ENCODE results near the gene CCL18. TPM values are rescaled to one million over a fixed set of nuclear protein-coding genes. Genes with fewer than 3 reads are reported as not detected.
"Not testable (repeated sequence)": the region's sequence is repeated elsewhere in the genome, so short reads cannot be mapped to it uniquely, and the experiment has no call there.

Gene CCL18
- total RNA-seq, 1 donor from 2014 or later: not detected

DNA sequence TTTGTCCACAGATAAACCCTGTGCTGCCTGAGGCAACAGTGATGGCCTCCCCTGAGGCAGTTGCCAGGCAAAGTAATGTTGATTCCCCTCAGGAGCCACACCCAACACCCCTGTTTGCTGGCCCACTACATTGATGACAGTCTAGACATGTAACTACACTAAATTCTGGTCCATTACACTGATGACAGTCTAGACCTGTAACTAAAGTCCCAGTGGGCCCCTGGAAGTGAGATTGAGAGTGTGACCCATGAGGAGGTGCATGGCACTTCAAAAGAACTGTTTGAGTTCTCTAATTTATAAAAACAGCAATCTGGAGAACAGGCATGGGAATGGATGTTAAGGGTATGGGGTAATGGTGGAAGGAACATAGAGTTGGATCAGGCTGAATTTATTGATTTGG lies 48.5 kb downstream of the CCL18 start:
- H3K4me3 Mint-ChIP-seq: no peak overlapping the region
- intact Hi-C loops (cut with micrococcal nuclease): no loop called here
- H3K9me3 Mint-ChIP-seq: peaks cover 16% of the 10 kb centered on the region
- DNase-seq (ENCODE audit: low spot score): no peak
- peaks cover 6% of the 10 kb centered on the region for H3K27me3 Mint-ChIP-seq (ENCODE audit: insufficient read depth)
- peaks cover 4% of the 10 kb centered on the region for H3K36me3 Mint-ChIP-seq (ENCODE audit: low read depth)
- peaks cover 12% of the 10 kb centered on the region for H3K4me1 Mint-ChIP-seq (ENCODE audit: low read depth)
- H3K27ac Mint-ChIP-seq: no peak overlapping the region

DNA sequence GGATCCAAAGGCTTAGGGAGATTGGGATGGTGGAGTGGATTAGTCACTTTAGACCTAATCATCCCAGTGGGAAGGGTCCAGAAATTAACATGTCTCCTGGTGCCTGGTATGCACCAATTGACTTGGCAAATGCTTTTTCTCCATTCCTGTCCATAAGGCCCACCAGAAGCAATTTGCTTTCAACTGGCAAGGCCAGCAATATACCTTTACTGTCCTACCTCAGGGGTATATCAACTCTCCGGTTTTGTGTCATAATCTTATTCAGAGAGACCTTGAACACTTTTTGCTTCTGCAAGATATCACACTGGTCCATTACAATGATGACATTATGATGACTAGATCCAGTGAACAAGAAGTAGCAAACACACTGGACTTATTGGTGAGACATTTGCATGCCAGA lies 49.1 kb downstream of the CCL18 start:
- Mint-ChIP-seq H3K4me1 (ENCODE audit: low read depth) (peaks cover 15% of the 10 kb centered on the region), H3K9me3 (peaks cover 16% of the 10 kb centered on the region)
- intact Hi-C loops (cut with micrococcal nuclease); H3K4me3 Mint-ChIP-seq; H3K27me3 Mint-ChIP-seq (ENCODE audit: insufficient read depth); DNase-seq (ENCODE audit: low spot score); H3K27ac Mint-ChIP-seq; H3K36me3 Mint-ChIP-seq (ENCODE audit: low read depth): not testable (repeated sequence)

- intact Hi-C loops (cut with micrococcal nuclease); H3K27ac Mint-ChIP-seq; H3K27me3 Mint-ChIP-seq (ENCODE audit: insufficient read depth); H3K36me3 Mint-ChIP-seq (ENCODE audit: low read depth); H3K4me3 Mint-ChIP-seq; DNase-seq (ENCODE audit: low spot score): not testable (repeated sequence)
- Mint-ChIP-seq H3K4me1 (ENCODE audit: low read depth) (peaks cover 16% of the 10 kb centered on the region), H3K9me3 (peaks cover 18% of the 10 kb centered on the region)
Measured at GRCh38 chr17:36114971-36115648, 51.0 kb downstream of the CCL18 start.

GRCh38 chr17:36115649-36115977 lies 51.5 kb downstream of the CCL18 start:
- H3K36me3 Mint-ChIP-seq (ENCODE audit: low read depth); intact Hi-C loops (cut with micrococcal nuclease); DNase-seq (ENCODE audit: low spot score); H3K27me3 Mint-ChIP-seq (ENCODE audit: insufficient read depth); H3K4me3 Mint-ChIP-seq; H3K27ac Mint-ChIP-seq: not testable (repeated sequence)
- Mint-ChIP-seq H3K9me3 (peaks cover 21% of the 10 kb centered on the region), H3K4me1 (ENCODE audit: low read depth) (peaks cover 16% of the 10 kb centered on the region)

GRCh38 chr17:36117505-36118382 lies 53.7 kb downstream of the CCL18 start:
- peaks cover 5% of the 10 kb centered on the region for H3K27me3 Mint-ChIP-seq (ENCODE audit: insufficient read depth)
- intact Hi-C loops (cut with micrococcal nuclease): loop anchor here (1.0 kb wide), 3 partner anchors 27 to 43 kb away; partner anchors contain the start of gene CCL3
- H3K4me3 Mint-ChIP-seq: no peak overlapping the region

DNA sequence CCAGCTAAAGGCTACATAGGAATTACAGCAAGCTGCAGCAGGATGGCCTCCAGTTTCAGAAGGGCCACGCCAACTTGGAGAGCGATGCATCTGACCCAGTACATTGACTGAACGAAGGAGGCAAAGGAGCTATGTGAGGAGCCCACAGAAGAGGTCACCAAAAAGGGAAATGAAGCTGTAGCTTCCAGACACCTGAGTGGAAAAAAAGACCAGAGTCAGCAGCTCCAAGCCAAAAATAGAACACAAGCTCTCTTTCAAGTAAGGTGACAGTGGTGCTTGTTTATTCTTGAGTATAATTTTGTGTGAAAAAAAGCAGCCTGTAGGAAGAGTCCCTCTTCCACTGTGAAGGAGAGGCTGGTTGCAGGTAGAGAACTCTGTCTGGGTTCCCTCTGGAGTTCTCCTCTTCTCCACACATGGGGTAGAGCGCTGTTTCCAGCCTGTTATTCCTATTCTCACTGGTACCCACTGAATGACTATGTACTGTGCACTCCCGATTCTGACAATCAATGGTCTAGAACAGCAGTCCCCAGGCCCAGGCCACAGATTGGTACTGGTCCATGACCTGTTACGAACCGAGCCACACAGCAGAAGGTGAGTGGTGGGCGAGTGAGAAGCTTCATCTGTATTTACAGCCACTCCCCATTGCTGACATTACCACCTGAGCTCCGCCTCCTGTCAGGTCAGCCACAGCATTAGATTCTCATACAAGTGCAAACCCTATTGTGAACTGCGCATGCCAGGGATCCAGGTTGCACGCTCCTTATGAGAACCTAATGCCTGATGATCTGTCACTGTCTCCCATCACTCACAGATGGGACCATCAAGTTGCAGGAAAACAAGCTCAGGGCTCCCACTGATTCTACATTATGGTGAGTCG lies 54.6 kb downstream of the CCL18 start:
- H3K27ac Mint-ChIP-seq: no peak overlapping the region
- H3K9me3 Mint-ChIP-seq: peaks cover 5% of the 10 kb centered on the region
- peaks cover 5% of the 10 kb centered on the region for H3K27me3 Mint-ChIP-seq (ENCODE audit: insufficient read depth)
- H3K4me1 Mint-ChIP-seq (ENCODE audit: low read depth): peaks cover 16% of the 10 kb centered on the region
- no peaks in the 10 kb centered on the region for H3K36me3 Mint-ChIP-seq (ENCODE audit: low read depth)
- intact Hi-C loops (cut with micrococcal nuclease): loop anchor here (1.0 kb wide), 3 partner anchors 28 to 44 kb away; partner anchors contain the start of gene CCL3
- H3K4me3 Mint-ChIP-seq: peak overlapping the region; percentile 23
- DNase-seq (ENCODE audit: low spot score): no peak

More at GRCh38 chr17:36117505-36118382, 53.7 kb downstream of the CCL18 start:
- peaks cover 7% of the 10 kb centered on the region for H3K9me3 Mint-ChIP-seq
- peaks cover 16% of the 10 kb centered on the region for H3K4me1 Mint-ChIP-seq (ENCODE audit: low read depth)
- H3K36me3 Mint-ChIP-seq (ENCODE audit: low read depth): no peaks in the 10 kb centered on the region
- no peak for DNase-seq (ENCODE audit: low spot score)
- H3K27ac Mint-ChIP-seq: peak overlapping the region; percentile 56

- Mint-ChIP-seq H3K36me3 (ENCODE audit: low read depth) (no peaks in the 10 kb centered on the region), H3K4me3 (no peak overlapping the region), H3K4me1 (ENCODE audit: low read depth) (peaks cover 16% of the 10 kb centered on the region), H3K27me3 (ENCODE audit: insufficient read depth) (peaks cover 3% of the 10 kb centered on the region), H3K27ac (no peak overlapping the region), H3K9me3 (peaks cover 5% of the 10 kb centered on the region)
- intact Hi-C loops (cut with micrococcal nuclease): no loop called here
- DNase-seq (ENCODE audit: low spot score): no peak
Measured at GRCh38 chr17:36120221-36120620, 56.1 kb downstream of the CCL18 start.

DNA sequence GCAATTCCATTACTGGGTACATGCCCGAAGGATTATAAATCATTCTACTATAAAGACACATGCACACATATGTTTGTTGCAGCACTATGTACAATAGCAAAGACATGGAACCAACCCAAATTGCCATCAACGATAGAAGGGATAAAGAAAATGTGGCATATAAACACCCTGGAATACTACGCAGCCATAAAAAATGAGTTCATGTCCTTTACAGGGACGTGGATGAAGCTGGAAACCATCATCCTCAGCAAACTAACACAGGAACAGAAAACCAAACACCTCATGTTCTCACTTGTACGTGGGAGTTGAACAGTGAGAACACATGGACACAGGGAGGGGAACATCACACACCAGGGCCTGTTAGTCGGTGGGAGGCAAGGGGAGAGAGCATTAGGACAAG lies 57.0 kb downstream of the CCL18 start:
- peaks cover 12% of the 10 kb centered on the region for H3K9me3 Mint-ChIP-seq
- H3K27me3 Mint-ChIP-seq (ENCODE audit: insufficient read depth); intact Hi-C loops (cut with micrococcal nuclease); DNase-seq (ENCODE audit: low spot score); H3K4me3 Mint-ChIP-seq; H3K27ac Mint-ChIP-seq; H3K36me3 Mint-ChIP-seq (ENCODE audit: low read depth): not testable (repeated sequence)
- peaks cover 16% of the 10 kb centered on the region for H3K4me1 Mint-ChIP-seq (ENCODE audit: low read depth)

Other genes starting within 250 kb of the CCL18 start
- gene HEATR9, start 195.4 kb upstream of the CCL18 start, total RNA-seq: 0.13 TPM in 1 of 2 replicates, not detected in the other
- gene CCL5, start 183.9 kb upstream of the CCL18 start, total RNA-seq: 25.4 and 30.2 TPM in 2 replicates
- gene RDM1, start 133.5 kb upstream of the CCL18 start, total RNA-seq: 1.7 and 2.3 TPM in 2 replicates
- not detected in 2 replicates for gene LYZL6, start 120.6 kb upstream of the CCL18 start, total RNA-seq
- not detected in 2 replicates for gene CCL16, start 82.8 kb upstream of the CCL18 start, total RNA-seq
- not detected in 2 replicates for gene CCL14, start 77.5 kb upstream of the CCL18 start, total RNA-seq
- gene CCL15, start 62.7 kb upstream of the CCL18 start, total RNA-seq: not detected in 2 replicates
- not detected in 2 replicates for gene CCL23, start 46.3 kb upstream of the CCL18 start, total RNA-seq
- gene CCL3, start 25.9 kb downstream of the CCL18 start, total RNA-seq: 1,244 and 1,261 TPM in 2 replicates
- 1,230 and 1,243 TPM in 2 replicates for gene CCL4, start 39.6 kb downstream of the CCL18 start, total RNA-seq
- 7.1 and 9.1 TPM in 2 replicates for gene TBC1D3B, start 112.4 kb downstream of the CCL18 start, total RNA-seq
- 15.8 and 21.2 TPM in 2 replicates for gene CCL3L1, start 132.5 kb downstream of the CCL18 start, total RNA-seq
- 46.9 and 48.4 TPM in 2 replicates for gene CCL4L2, start 146.8 kb downstream of the CCL18 start, total RNA-seq
- gene TBC1D3I, start 200.3 kb downstream of the CCL18 start, total RNA-seq: 0.36 and 1.7 TPM in 2 replicates

All from activated T-helper 1 cell treated with anti-CD3 and anti-CD28 coated beads, Interleukin-12 subunit alpha, Interleukin-12 subunit beta, Interleukin-2, Interleukin-4 antibody, amounts not matched to agents 30 ng/mL and 10 ng/mL and 1 ng/mL, durations not matched to agents 14 hours and 24 hours and 36 hours (primary cell).